ENCODE measurements around the gene QRSL1. TPM values are rescaled to one million over a fixed set of nuclear protein-coding genes. Genes with fewer than 3 reads are reported as not detected.

QRSL1 gene
- total and polyA plus RNA-seq, 9 of the 15 experiments (the other 6 are each of a cell fraction or from before 2014, with no cell fraction given), result 14.6 to 31.5 (median 23.0) TPM

DNA sequence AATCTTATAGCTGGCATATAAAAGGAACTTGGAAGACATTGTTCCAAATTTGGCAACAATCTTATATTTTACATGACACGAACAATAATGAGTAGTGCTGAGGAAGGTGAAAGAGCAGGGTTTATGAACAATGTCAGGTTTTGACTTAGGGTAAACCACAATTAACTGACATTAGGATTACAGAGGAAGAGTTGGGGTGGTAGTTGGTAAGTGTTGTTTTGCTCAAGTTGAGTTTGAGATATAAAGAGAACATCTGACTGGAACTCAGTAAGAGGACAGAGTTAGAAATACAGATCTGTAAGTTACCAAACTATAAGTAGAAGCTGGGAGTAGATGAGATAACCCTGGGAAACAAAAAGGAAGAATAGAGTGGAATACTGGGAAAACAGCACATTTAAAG is 15.2 kb upstream of the QRSL1 start:
- ChIA-PET CTCF (ENCODE audit: low intra/inter-chr PET ratio) (no interaction called here), POLR2A (no interaction called here)
- Histone ChIP-seq H3K36me3 (ENCODE audit: control insufficient read depth, insufficient read depth, low read length) (peaks cover 28% of the 10 kb centered on the region), H3K27me3 (ENCODE audit: control insufficient read depth in 2 of 2, insufficient read depth in 2 of 2, low read length in 2 of 2) (no peaks in the 10 kb centered on the region), H3K79me2 (ENCODE audit: control insufficient read depth, insufficient read depth, low read length) (no peaks in the 10 kb centered on the region), H3K4me1 (replicated peaks in 1 of 2; ENCODE audit: control insufficient read depth in 2 of 2, insufficient read depth in 2 of 2, low read length in 2 of 2) (no peaks in the 10 kb centered on the region), H3K9me3 (replicated peaks; ENCODE audit: control insufficient read depth, insufficient read depth, low read depth, low read length) (no peaks in the 10 kb centered on the region), H2AFZ (ENCODE audit: low read depth, low read length) (no peak overlapping the region), H3K4me3 (no peak overlapping the region), H4K20me1 (replicated peaks; ENCODE audit: control insufficient read depth, insufficient read depth, low read length) (no peaks in the 10 kb centered on the region), H3K27ac (ENCODE audit: extremely low read depth, low read depth, low read length) (no peak overlapping the region), H3K9me1 (ENCODE audit: control insufficient read depth, insufficient read depth, low read length) (no peaks in the 10 kb centered on the region), H3K4me2 (ENCODE audit: insufficient read depth, low read length) (no peak overlapping the region), H3K9ac (ENCODE audit: insufficient read depth in 1 of 2, low read depth in 2 of 2, low read length in 2 of 2) (no peak overlapping the region)
- FAIRE-seq, result no peak
- 80% methylated on average over 1 of the region's 1 CpG for WGBS (ENCODE audit: insufficient coverage, low coverage, missing lambda C conversion rate)
- TF ChIP-seq DEAF1 (CRISPR knock-in tag; IDR thresholded peaks at IDR 0.05), result no peak
- no peak for TF ChIP-seq POLR2AphosphoS5 (IDR thresholded peaks at IDR 0.05; ENCODE audit: control insufficient read depth, insufficient read depth, low read depth, low read length)
- no peak for TF ChIP-seq DDX20 (tag; IDR thresholded peaks at IDR 0.05; ENCODE audit: low read depth)
- TF ChIP-seq PTBP1 (IDR thresholded peaks at IDR 0.05; ENCODE audit: low read depth, low read length), result no peak
- intact Hi-C loops (cut with micrococcal nuclease) (no loop called here), in situ Hi-C loops (cut with MboI) (no loop called here)
- no peak for ATAC-seq
- no peak for DNase-seq (ENCODE audit: extremely low read depth in 1 of 4, low spot score in 3 of 4)
- no TSS peak for BruUV-seq (replicated peaks)

Measured in K562 (cell line).